Gastroesophageal sphincter (tissue), 3 donors: ENCODE data around the gene NOS3.

ENCODE experiments used
- EP300 ChIP-seq: sonication (generic); formaldehyde crosslinking; IDR thresholded peaks from one replicate; pipeline ENCODE4 v1.6.1; 2017; ENCODE audit warnings: antibody characterized with exemption, mild to moderate bottlenecking
- POLR2A ChIP-seq, 2 donors: fragments of 450-650 bp; IDR thresholded peaks; one replicate each; pipeline ENCODE4 v1.6.1; 2017; ENCODE audit warnings: antibody characterized with exemption in 2 of 2, mild to moderate bottlenecking in 2 of 2, moderate library complexity in 1 of 2
- TF ChIP-seq, protein P1 (sequence below), 4 experiments: fragments of 200-600 bp in 2 of 4; fragments of 450-650 bp in 2 of 4; sonication (generic) in 1 of 4; IDR thresholded peaks; one replicate each; pipeline ENCODE4 v1.5.1; 2017 to 2019; ENCODE audit warnings: antibody characterized with exemption in 4 of 4, mild to moderate bottlenecking in 2 of 4, moderate library complexity in 2 of 4

DNA sequence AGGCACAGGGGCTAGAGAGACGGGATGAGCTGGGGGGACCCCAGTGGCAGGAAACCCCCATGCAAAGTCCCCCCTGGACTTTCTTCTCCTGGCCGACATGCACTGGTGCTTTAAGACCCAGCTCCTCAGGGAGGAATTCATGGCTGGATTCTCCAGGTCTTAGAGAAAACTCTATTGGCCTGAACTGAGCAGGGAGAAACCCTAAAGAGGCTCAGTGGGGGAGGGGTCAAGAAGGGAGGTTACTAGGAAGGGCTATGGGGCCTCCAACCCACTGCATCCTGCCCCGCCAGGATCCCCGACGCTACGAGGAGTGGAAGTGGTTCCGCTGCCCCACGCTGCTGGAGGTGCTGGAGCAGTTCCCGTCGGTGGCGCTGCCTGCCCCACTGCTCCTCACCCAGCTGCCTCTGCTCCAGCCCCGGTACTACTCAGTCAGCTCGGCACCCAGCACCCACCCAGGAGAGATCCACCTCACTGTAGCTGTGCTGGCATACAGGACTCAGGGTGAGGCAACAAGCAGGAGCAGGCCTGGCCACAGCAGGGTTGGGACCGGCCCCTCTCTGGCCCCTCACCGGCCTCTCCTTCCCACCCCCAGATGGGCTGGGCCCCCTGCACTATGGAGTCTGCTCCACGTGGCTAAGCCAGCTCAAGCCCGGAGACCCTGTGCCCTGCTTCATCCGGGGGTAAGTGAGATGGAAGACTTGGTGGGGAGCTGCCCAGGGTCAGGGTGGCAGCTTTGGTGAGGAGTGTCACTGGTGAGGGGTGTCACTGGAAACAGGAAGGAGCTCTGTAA lies 19.7 kb downstream of the NOS3 start:
- TF ChIP-seq, protein P1, sequence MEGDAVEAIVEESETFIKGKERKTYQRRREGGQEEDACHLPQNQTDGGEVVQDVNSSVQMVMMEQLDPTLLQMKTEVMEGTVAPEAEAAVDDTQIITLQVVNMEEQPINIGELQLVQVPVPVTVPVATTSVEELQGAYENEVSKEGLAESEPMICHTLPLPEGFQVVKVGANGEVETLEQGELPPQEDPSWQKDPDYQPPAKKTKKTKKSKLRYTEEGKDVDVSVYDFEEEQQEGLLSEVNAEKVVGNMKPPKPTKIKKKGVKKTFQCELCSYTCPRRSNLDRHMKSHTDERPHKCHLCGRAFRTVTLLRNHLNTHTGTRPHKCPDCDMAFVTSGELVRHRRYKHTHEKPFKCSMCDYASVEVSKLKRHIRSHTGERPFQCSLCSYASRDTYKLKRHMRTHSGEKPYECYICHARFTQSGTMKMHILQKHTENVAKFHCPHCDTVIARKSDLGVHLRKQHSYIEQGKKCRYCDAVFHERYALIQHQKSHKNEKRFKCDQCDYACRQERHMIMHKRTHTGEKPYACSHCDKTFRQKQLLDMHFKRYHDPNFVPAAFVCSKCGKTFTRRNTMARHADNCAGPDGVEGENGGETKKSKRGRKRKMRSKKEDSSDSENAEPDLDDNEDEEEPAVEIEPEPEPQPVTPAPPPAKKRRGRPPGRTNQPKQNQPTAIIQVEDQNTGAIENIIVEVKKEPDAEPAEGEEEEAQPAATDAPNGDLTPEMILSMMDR (IDR thresholded peaks at IDR 0.05), result no peak
- TF ChIP-seq EP300 (no peak), POLR2A (IDR thresholded peaks at IDR 0.05) (no peak)
